ENCODE results near the gene B3GALT4.
A peak's percentile ranks its signal among the peaks of the same experiment; 100 is the strongest.
"Not testable (repeated sequence)": the region's sequence is repeated elsewhere in the genome, so short reads cannot be mapped to it uniquely, and the experiment has no call there.

B3GALT4 gene

DNA sequence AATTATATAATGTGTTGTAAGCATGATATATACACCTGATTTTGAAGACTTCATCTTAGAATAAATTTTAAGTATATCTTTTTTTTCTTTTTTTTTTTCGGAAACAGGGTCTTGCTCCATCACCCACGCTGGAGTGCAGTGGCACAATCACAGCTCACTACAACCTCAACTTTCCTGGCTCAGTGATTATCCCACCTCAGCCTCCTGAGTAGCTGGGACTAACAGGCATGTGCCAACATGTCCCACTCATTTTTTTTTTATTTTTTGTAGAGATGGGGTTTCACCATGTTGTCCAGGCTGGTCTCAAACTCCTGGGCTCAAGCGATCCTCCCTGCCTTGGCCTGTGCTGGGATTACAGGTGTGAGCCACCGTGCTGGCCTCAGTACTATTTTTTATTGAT, 22.3 kb upstream of the B3GALT4 start:
- no peak for ATAC-seq
- H3K27ac Mint-ChIP-seq = no peak overlapping the region
- DNase-seq = no peak
- H3K9me3 Mint-ChIP-seq = no peaks in the 10 kb centered on the region
- H3K27me3 Mint-ChIP-seq = no peaks in the 10 kb centered on the region
- H3K4me3 Mint-ChIP-seq = no peak overlapping the region
- peaks cover 31% of the 10 kb centered on the region for H3K4me1 Mint-ChIP-seq

DNA sequence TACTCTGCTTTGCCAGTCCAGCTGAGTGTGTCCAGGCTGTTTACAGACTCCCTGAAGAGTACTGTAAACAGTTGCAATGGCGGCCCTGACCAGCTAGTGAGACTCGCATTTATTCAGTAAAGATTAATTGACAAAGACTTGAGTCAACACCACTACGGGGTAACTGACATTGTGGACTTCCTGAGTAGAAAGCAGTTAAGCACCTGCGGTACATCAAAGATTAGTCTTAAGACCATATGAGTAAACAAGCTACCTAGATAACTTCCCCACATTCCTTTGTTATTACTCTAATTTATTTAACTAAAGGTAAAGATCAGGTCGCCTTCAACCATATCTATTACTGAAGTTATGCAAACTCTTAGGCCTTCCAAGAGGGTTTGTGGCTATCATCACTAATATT, 17.9 kb upstream of the B3GALT4 start:
- Mint-ChIP-seq H3K27me3 (no peaks in the 10 kb centered on the region), H3K9me3 (no peaks in the 10 kb centered on the region), H3K27ac (no peak overlapping the region), H3K4me1 (peaks cover 8% of the 10 kb centered on the region), H3K4me3 (no peak overlapping the region)
- no peak for ATAC-seq
- DNase-seq = no peak

DNA sequence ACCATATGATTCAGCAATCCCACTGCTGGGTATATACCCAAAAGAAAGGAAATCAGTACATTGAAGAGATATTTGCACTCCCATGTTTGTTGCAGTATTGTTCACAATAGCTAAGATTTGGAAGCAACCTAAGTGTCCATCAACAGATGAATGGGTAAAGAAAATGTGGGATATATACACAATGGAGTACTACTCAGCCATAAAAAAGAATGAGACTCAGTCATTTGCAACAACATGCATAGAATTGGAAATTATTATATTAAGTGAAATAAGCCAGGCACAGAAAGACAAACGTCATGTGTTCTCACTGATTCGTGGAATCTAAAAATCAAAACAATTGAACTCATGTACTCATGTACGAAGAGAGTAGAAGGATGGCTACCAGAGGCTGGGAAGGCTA, 14.4 kb upstream of the B3GALT4 start:
- not testable (repeated sequence) for ATAC-seq, DNase-seq, H3K4me3 Mint-ChIP-seq, H3K27me3 Mint-ChIP-seq, H3K9me3 Mint-ChIP-seq, H3K27ac Mint-ChIP-seq
- H3K4me1 Mint-ChIP-seq = peaks cover 16% of the 10 kb centered on the region

DNA sequence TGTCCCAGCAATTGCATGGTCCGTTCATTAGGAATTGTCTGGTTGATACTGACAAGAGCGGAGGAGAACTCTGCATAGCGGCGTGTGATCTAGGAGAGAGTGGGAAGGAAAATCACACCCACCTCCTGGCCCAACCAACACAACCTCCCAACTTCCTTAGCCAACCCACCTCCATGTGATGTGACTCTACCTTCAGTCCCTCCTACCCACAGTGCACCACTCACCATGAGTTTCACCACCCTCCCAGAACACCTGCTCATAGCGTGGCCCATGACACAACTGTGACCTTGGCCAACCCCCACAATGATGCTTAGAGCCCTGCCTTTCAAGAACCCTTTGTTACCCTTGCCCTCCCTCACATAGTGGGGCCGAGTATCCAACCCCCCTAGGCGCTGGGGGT, 12.9 kb upstream of the B3GALT4 start:
- Mint-ChIP-seq H3K27ac (peak overlapping the region in 1 of 2 donors; percentile 82), H3K4me3 (no peak overlapping the region), H3K4me1 (peaks cover 16% of the 10 kb centered on the region), H3K27me3 (no peaks in the 10 kb centered on the region), H3K9me3 (no peaks in the 10 kb centered on the region)
- DNase-seq (no peak), ATAC-seq (no peak)

DNA sequence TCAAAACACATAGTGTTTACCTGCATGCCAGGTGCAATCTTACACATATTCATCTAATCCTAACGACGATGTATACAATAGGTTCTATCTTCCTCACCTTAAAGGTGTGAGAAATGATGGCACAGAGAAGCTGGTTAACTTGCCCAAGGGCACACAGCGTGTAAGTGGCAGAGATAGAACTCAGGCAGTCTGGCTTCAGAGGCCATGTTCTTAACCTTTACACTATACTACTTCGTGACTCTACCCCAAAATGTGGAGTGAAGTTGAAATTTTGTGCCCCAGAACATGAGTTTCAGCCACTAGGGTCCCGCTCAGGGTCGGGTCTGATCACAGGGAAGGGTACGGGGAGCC, 5.8 kb upstream of the B3GALT4 start:
- DNase-seq (no peak), ATAC-seq (peak; percentile 20)
- Mint-ChIP-seq H3K4me3 (peak overlapping the region; percentile 87 to 97), H3K4me1 (peaks cover 52% of the 10 kb centered on the region), H3K27me3 (no peaks in the 10 kb centered on the region), H3K9me3 (no peaks in the 10 kb centered on the region), H3K27ac (peak overlapping the region; percentile 99 to 100)

DNA sequence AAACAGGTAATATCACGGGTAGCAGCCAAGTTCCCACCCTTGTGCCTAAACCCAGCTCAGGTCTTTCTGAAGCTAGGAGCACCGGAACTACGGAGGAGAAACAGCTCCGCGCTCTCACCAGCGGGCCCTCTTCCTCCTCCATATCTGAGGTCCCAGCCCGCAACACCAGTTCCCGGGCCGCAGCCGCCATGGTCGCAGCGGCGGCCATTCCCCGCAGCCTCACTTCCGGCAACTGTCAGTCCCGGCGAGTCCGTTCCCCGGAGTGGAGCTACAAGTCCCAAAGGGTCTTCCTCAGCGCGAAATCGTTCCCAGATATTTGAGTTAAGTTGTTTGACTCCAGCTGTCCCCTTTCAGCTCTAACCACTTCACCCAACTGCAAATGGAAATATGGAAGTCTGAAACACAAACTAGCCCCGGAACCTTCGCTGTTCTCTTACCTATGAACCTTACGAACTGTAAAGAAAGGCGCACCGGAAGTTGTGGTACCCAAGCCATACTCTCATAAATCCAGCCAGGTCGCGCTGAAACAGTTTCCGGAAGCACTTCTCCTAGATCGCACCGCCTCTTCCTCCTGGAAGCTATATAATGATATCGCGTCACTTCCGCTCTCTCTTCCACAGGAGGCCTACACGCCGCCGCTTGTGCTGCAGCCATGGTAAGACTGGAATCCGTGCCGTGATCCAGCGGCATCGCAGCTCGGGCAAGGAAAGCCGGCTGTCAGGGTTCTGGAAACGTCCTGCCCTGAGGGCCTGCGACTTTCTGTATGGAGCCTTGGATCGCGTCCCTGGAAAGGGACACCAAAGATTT, 5.3 kb upstream of the B3GALT4 start, which contains the start of the genes RPS18 and VPS52:
Gene RPS18 (plus strand): TSS at position 608 of the 807 bp plus-strand sequence. CDS start 45 bp downstream, at position 653.
Gene VPS52 (minus strand): TSS at position 409 of the 807 bp plus-strand sequence. CDS start 201 bp downstream, at position 208.
- ATAC-seq (peak; percentile 93), DNase-seq (peak; percentile 91 to 94)
- peak within 1 kb of the TSS; percentile 99 to 100 for H3K27ac Mint-ChIP-seq
- H3K9me3 Mint-ChIP-seq = no peaks in the 10 kb centered on the region
- peak within 1 kb of the TSS; percentile 87 to 97 for H3K4me3 Mint-ChIP-seq
- H3K27me3 Mint-ChIP-seq = no peaks in the 10 kb centered on the region
- peaks cover 58% of the 10 kb centered on the region for H3K4me1 Mint-ChIP-seq

DNA sequence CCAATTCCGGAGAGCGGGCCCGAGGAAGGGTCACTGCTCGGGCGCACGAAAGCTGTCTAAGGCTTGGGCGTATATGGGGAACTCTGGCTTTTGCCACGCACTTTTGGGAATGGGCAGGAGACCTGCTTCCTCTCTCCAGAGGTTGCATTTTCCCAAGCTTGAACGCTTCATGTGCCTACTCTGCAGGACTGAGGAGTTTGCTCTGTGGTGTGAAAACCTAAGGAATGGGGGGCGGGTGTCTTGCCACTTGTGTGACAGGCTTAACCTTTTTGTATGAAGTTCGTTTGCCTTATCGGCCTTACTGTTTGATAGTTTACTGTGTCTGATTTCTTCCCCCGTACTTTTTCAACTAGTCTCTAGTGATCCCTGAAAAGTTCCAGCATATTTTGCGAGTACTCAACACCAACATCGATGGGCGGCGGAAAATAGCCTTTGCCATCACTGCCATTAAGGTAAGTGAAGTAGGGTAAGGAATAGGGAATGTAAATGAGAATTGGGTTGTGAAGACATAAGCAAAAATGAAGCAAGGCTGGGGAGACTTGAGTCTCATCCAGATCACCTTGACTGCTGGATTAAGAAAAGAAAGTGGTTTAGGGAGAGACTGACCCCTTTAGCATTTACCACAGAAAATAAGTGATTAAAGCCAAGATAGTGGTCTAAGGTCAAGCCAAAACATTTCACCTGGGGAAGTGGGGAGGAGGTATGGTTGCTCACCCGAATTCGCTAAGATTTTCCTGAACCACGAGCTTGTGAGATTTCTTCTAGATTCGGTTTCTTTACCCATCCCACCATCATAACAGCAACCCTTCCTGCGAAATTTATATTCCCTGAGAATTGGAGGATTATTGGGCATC, 4.4 kb upstream of the B3GALT4 start:
- H3K27ac Mint-ChIP-seq = peak overlapping the region; percentile 99 to 100
- DNase-seq (no peak), ATAC-seq (peak; percentile 6)
- H3K4me3 Mint-ChIP-seq = peak overlapping the region; percentile 87 to 97
- H3K27me3 Mint-ChIP-seq = no peaks in the 10 kb centered on the region
- H3K4me1 Mint-ChIP-seq = peaks cover 64% of the 10 kb centered on the region
- H3K9me3 Mint-ChIP-seq = no peaks in the 10 kb centered on the region

DNA sequence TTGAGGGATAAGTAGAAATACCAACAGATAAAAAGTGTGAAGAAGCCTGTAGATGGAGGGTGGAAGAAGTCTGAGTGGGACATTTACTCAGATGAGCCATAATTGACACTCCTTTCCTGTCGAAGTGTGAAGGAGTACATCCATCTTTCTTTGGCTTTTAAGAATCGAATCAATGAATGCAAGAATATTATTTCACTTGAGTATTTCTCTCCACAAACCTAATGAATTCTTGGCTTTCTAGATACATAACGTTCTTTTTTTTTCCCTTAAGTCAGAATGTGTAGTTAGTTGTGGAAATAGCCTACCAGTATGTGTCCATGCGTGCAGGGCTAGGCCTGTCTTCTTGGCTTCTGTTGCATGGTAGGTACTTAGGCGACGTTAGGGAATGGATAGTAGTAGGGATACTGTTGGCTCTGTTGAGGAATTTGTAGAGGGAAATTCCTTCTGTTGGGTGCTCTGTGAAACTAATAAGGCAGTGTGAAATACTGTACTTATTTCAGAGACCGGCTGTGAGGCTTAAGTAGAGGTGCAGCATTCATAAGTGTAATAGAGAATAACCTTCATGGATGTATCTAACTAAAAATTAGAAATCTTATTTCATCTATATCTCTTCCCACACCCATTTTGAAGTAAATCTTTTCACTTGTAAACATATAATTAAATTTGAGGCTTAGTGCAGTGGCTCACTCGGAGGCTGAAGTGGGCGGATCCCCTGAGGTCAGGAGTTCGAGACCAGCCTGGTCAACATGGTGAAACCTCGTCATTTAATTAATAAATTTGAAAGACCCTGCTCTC, 3.6 kb upstream of the B3GALT4 start:
- Mint-ChIP-seq H3K27me3 (no peaks in the 10 kb centered on the region), H3K9me3 (no peaks in the 10 kb centered on the region), H3K27ac (peak overlapping the region; percentile 99 to 100), H3K4me1 (peaks cover 72% of the 10 kb centered on the region), H3K4me3 (peak overlapping the region; percentile 87 to 97)
- ATAC-seq (no peak), DNase-seq (no peak)

DNA sequence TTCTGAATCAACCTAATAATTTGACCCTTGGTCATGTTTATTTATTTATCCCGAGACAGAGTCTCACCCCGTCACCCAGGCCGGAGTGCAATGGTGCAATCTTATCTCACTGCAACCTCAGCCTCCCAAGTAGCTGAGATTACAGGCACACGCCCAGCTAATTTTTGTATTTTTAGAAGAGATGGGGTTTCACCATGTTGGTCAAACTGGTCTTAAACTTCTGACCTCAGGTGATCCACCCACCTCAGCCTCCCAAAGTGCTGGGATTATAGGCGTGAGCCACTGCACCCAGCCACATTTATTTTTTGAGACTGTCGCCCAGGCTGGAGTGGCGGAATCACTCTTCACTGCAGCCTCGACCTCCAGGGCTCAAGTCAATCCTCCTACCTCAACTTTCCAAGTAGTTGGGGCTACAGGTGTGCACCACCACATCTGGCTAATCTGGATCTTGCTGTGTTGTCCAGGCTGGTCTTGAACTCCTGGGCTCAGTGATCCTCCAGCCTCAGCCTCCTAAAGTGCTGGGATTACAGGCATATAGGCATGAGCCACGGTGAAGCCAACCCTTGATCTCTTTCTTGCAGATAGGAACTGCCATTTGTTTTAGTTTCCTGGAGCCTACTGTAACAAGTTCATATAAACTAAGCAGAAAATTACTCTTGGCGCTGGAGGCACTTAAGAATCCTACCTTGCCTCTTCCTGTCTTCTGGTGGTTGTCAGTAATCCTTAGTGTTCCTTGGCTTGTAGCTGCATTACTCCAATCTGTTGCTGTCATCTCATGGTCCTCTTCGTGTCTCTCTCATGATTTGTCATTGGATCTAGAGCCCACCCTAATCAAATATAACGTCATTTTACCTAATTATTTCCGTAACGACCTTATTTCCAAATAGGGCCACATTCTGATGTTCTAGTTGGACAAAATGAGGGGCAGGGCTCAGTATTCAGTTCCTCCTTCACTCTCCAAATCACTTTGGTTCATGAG, 2.7 kb upstream of the B3GALT4 start:
- ATAC-seq (no peak), DNase-seq (no peak)
- no peaks in the 10 kb centered on the region for H3K9me3 Mint-ChIP-seq
- H3K4me1 Mint-ChIP-seq = peaks cover 80% of the 10 kb centered on the region
- peak overlapping the region; percentile 75 to 100 for H3K27ac Mint-ChIP-seq
- no peaks in the 10 kb centered on the region for H3K27me3 Mint-ChIP-seq
- peak overlapping the region; percentile 87 to 97 for H3K4me3 Mint-ChIP-seq

DNA sequence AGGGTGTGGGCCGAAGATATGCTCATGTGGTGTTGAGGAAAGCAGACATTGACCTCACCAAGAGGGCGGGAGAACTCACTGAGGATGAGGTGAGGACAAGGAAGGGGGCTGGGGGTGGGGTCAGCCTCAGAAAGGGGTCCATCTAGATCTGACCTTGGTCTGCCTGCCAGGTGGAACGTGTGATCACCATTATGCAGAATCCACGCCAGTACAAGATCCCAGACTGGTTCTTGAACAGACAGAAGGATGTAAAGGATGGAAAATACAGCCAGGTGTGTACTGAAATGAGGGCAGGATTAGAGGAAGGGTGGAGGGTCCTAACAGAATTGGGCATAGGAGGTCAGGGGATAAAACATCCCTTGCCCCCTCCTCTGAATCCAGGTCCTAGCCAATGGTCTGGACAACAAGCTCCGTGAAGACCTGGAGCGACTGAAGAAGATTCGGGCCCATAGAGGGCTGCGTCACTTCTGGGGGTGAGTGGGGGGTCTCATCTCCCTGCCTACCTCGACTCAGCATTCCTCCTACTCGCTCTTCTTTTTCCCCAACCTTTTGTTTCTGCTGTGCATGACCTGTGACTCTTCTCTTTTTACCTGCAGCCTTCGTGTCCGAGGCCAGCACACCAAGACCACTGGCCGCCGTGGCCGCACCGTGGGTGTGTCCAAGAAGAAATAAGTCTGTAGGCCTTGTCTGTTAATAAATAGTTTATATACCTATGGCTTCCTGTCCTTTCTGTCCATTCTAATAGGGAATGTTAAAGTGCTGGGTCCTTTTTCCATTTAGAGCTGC, 935 bp upstream of the B3GALT4 start:
- Mint-ChIP-seq H3K4me1 (peaks cover 82% of the 10 kb centered on the region), H3K27ac (peak overlapping the region in 1 of 2 donors; percentile 59), H3K4me3 (peak overlapping the region; percentile 87 to 97)
- DNase-seq, H3K27me3 Mint-ChIP-seq, ATAC-seq, H3K9me3 Mint-ChIP-seq: not testable (repeated sequence)

DNA sequence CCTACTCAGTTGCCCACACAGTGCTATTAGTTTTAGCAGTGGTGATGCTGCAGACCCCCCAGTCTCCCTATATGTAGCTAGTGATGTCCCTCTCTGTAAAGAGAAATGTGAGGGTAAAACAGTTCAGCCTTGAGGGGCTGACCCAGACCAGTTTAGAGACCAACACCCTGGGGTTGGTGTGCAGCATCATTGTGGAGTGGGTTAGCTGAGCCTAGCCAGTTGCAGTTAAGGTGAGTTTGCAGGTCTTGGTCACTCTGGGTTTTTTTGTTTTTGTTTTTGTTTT, 401 bp upstream of the B3GALT4 start:
- peak in 1 of 2 donors; percentile 8 for DNase-seq
- Mint-ChIP-seq H3K27me3 (no peaks in the 10 kb centered on the region), H3K27ac (peak overlapping the region; percentile 51 to 70), H3K4me3 (peak overlapping the region; percentile 87 to 97), H3K9me3 (no peaks in the 10 kb centered on the region), H3K4me1 (peaks cover 82% of the 10 kb centered on the region)
- no peak for ATAC-seq

DNA sequence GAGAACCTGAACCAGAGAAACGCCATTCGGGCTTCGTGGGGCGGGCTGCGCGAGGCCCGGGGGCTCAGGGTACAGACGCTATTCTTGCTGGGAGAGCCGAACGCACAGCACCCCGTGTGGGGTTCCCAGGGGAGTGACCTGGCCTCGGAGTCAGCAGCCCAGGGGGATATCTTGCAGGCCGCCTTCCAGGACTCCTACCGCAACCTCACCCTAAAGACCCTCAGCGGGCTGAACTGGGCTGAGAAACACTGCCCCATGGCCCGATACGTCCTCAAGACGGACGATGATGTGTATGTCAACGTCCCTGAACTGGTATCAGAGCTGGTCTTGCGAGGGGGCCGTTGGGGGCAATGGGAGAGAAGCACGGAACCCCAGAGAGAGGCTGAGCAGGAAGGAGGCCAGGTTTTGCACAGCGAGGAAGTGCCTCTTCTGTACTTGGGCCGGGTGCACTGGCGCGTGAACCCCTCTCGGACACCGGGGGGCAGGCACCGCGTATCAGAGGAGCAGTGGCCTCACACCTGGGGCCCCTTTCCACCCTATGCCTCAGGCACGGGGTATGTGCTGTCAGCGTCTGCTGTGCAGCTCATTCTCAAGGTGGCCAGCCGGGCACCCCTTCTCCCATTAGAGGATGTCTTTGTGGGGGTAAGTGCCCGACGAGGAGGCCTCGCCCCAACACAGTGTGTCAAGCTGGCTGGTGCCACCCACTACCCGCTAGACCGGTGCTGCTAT, 904 bp downstream of the B3GALT4 start:
- H3K27me3 Mint-ChIP-seq = no peaks in the 10 kb centered on the region
- peak overlapping the region; percentile 89 to 91 for H3K27ac Mint-ChIP-seq
- H3K4me1 Mint-ChIP-seq = peaks cover 87% of the 10 kb centered on the region
- H3K9me3 Mint-ChIP-seq = no peaks in the 10 kb centered on the region
- H3K4me3 Mint-ChIP-seq = peak overlapping the region; percentile 87 to 90
- ATAC-seq (peak; percentile 47), DNase-seq (peak; percentile 40 to 51)

DNA sequence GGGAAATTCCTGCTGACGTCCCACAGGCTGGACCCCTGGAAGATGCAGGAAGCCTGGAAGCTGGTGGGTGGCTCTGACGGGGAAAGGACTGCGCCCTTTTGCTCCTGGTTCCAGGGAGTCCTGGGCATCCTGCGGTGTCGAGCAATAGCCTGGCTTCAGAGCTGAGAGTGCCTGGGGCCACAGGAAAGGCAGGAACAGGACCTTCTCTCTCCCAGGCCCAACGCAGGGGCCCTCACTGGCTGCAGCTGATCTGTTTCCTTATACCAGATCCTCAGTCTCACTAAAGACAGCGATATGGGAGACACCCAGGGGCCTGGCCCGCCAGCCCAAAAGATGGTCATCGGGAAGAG, 1.4 kb downstream of the B3GALT4 start:
- Mint-ChIP-seq H3K4me3 (peak overlapping the region in 1 of 2 donors; percentile 87), H3K4me1 (peaks cover 81% of the 10 kb centered on the region), H3K27ac (no peak overlapping the region)

More for the DNA sequence above, 1.4 kb downstream of the B3GALT4 start:
- Mint-ChIP-seq H3K9me3 (no peaks in the 10 kb centered on the region), H3K27me3 (no peaks in the 10 kb centered on the region)
- DNase-seq (no peak), ATAC-seq (no peak)
